Effector memory CD8-positive, alpha-beta T cell (primary cell): Measurements from ENCODE around the gene PLPPR3.
A peak's percentile ranks its signal among the peaks of the same experiment; 100 is the strongest.
"Not testable (repeated sequence)": the region's sequence is repeated elsewhere in the genome, so short reads cannot be mapped to it uniquely, and the experiment has no call there.

Experiments used
- ATAC-seq: fragments of 150-1000 bp; cut with Tn5 transposase; replicated peaks from 2 replicates; pipeline ENCODE4 v1.10.0; 2021; ENCODE audit warnings: mild to moderate bottlenecking, moderate library complexity
- DNase-seq, 3 experiments: peaks; one replicate each; pipeline ENCODE4 v3.0.0; 2021
- H3K27ac Mint-ChIP-seq, 2 donors: one replicate each; pipeline ENCODE4 v1.8.0; 2022; ENCODE audit warnings: mild to moderate bottlenecking in 2 of 2, mixed read lengths in 2 of 2, moderate library complexity in 2 of 2
- H3K27me3 Mint-ChIP-seq, 2 donors: one replicate each; pipeline ENCODE4 v1.8.0; 2022; ENCODE audit warnings: mixed read lengths in 2 of 2
- H3K36me3 Mint-ChIP-seq: one replicate; pipeline ENCODE4 v1.8.0; 2022; ENCODE audit warnings: mild to moderate bottlenecking, moderate library complexity, mixed read lengths; ENCODE audit not compliant: insufficient read depth
- H3K4me1 Mint-ChIP-seq, 2 donors: one replicate each; pipeline ENCODE4 v1.8.0; 2022; ENCODE audit warnings: low read depth in 2 of 2, mixed read lengths in 2 of 2
- H3K4me3 Mint-ChIP-seq, 2 donors: one replicate each; pipeline ENCODE4 v1.8.0; 2022; ENCODE audit warnings: mild to moderate bottlenecking in 2 of 2, mixed read lengths in 2 of 2, moderate library complexity in 2 of 2
- H3K9me3 Mint-ChIP-seq, 2 donors: one replicate each; pipeline ENCODE4 v1.8.0; 2022; ENCODE audit warnings: mixed read lengths in 2 of 2

PLPPR3 gene

DNA sequence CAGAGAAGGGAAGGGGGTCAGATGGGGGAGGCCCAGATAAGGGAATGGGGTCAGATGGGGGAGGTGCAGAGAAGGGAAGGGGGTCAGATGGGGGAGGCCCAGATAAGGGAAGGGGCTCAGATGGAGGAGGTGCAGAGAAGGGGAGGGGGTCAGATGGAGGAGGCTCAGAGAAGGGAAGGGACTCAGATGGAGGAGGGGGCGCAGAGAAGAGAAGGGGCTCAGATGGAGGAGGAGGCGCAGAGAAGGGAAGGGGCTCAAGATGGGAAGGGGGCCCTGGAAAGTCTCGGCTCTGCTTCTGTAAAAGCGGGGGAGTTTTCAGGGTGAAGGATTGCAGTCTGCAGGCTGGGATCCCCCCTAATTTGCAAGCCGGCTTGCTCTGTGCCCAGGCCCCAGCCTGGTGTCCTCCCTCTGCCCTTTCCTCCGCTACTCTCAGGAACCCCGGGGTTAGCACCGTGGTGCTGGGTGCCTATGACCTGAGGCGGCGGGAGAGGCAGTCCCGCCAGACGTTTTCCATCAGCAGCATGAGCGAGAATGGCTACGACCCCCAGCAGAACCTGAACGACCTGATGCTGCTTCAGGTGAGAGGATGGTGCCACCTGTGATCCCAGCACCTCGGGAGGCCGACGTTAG is 7.5 kb upstream of the PLPPR3 start:
- no peaks in the 10 kb centered on the region for H3K9me3 Mint-ChIP-seq
- no peak for DNase-seq
- peaks cover 5% of the 10 kb centered on the region for H3K36me3 Mint-ChIP-seq
- no peak for ATAC-seq
- no peak overlapping the region for H3K4me3 Mint-ChIP-seq
- no peak overlapping the region for H3K27ac Mint-ChIP-seq
- peaks cover 0 to 22% of the 10 kb centered on the region in 2 donors for H3K27me3 Mint-ChIP-seq
- peaks cover 0 to 2% of the 10 kb centered on the region in 2 donors for H3K4me1 Mint-ChIP-seq

DNA sequence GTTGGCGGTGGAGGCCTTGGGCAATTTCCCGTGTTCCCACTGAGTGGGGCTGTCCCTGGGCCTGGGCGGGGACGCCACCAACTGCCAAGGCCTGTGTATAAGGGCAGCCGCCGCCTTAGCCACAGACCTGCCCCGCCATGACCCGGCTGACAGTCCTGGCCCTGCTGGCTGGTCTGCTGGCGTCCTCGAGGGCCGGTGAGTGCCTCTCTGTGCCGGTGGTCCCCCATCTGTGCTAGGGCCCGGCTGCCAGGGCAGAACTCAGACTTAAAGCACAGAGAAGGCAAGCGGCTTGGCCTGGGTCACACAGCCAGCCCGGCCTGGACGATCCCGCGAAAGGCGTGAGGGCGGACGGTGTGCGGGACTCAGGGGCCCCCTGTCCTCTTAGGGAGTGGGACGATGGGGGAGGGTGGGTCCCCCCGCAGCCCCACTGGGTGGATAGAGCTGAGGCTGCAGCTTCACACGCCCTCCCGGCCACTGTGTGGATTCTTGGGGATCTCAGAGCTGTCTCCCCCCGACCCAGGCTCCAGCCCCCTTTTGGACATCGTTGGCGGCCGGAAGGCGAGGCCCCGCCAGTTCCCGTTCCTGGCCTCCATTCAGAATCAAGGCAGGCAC is 6.1 kb upstream of the PLPPR3 start, which contains the start of gene AZU1:
Gene AZU1 (plus strand): TSS at position 128 of the 612 bp plus-strand sequence. CDS start 10 bp downstream, at position 138.
- ATAC-seq (no peak), DNase-seq (no peak)
- peaks cover 7 to 33% of the 10 kb centered on the region in 2 donors for H3K27me3 Mint-ChIP-seq
- no peak within 1 kb of the TSS for H3K27ac Mint-ChIP-seq
- no peaks in the 10 kb centered on the region for H3K9me3 Mint-ChIP-seq
- no peak within 1 kb of the TSS for H3K4me3 Mint-ChIP-seq
- H3K4me1 Mint-ChIP-seq = peaks cover 0 to 2% of the 10 kb centered on the region in 2 donors
- H3K36me3 Mint-ChIP-seq = peaks cover 11% of the 10 kb centered on the region

DNA sequence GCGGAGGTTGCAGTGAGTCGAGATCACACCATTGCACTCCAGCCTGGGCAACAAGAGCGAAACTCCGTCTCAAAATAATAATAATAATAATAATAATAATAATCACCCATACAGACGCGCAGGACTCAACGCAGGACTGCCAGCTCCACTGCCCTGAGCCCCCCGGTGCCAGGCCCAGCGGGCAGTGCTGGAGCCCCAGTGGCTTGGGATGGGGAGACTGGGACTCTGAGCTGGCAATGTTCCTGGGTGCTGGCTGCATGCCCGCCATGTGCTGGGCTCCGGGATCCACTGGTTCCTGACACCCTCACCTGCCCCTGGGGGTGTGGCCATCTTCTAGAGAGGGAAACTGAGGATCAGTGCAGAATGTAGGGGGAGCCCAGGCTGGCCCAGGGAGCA is 5.6 kb upstream of the PLPPR3 start:
- peaks cover 12% of the 10 kb centered on the region for H3K36me3 Mint-ChIP-seq
- H3K4me3 Mint-ChIP-seq = no peak overlapping the region
- no peak overlapping the region for H3K27ac Mint-ChIP-seq
- no peak for DNase-seq
- peaks cover 7 to 35% of the 10 kb centered on the region in 2 donors for H3K27me3 Mint-ChIP-seq
- H3K9me3 Mint-ChIP-seq = no peaks in the 10 kb centered on the region
- peaks cover 0 to 2% of the 10 kb centered on the region in 2 donors for H3K4me1 Mint-ChIP-seq
- ATAC-seq = no peak

DNA sequence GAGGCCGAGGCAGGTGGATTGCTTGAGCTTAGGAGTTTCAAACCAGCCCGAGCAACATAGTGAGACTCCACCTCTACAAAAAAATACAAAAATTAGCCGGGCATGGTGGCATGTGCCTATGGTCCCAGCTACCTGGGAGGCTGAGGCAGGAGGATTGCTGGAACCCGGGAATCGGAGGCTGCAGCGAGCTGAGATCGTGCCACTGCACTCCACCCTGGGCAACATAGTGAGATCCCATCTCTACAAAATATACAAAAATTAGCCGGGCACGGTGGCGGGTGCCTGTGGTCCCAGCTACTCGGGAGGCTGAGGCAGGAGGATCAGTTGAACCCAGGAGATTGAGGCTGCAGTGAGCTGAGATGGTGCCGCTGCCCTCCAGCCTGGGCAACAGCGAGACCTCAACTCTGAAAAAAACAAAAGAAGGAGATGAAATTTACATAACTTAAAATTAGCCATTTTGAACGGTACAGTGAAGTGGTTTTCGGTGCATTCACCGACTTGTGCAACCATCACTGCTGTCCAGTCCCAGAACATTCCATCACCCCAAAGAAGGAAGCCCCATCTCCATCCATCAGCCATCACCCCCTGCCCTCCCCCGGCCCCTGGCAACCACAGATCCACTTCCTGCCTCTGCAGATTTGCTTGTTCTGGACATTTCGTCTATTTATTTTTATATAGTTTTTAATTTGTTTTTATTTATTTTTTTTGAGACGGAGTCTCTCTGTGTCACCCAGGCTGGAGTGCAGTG is 4.3 kb upstream of the PLPPR3 start:
- Mint-ChIP-seq H3K9me3 (no peaks in the 10 kb centered on the region), H3K4me3 (no peak overlapping the region), H3K27me3 (peaks cover 7 to 29% of the 10 kb centered on the region in 2 donors), H3K4me1 (peaks cover 0 to 2% of the 10 kb centered on the region in 2 donors), H3K27ac (no peak overlapping the region), H3K36me3 (peaks cover 12% of the 10 kb centered on the region)
- DNase-seq = no peak
- no peak for ATAC-seq

DNA sequence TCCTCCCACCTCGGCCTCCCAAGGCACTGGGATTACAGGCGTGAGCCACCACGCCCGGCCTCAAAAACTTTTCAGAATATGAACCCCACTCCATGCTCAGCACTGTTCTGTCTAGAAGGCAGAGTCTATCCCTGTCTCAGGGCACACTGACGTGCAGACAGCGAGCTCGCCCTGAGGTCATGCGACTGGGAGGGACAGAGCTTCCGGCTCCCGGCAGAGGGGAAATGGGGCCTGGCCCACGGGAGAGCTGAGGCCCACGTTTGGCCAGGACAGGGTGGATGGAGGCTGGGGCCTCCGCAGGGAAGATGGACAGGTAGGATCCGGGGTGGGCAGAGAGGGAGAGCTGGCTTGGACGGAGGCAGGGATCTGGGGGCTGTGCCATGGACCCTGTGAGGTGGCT is 3.1 kb upstream of the PLPPR3 start:
- H3K4me3 Mint-ChIP-seq = no peak overlapping the region
- peaks cover 0 to 2% of the 10 kb centered on the region in 2 donors for H3K4me1 Mint-ChIP-seq
- DNase-seq (no peak), ATAC-seq (no peak)
- H3K36me3 Mint-ChIP-seq = peaks cover 16% of the 10 kb centered on the region
- no peak overlapping the region for H3K27ac Mint-ChIP-seq
- H3K9me3 Mint-ChIP-seq = no peaks in the 10 kb centered on the region
- H3K27me3 Mint-ChIP-seq = peaks cover 7 to 25% of the 10 kb centered on the region in 2 donors

DNA sequence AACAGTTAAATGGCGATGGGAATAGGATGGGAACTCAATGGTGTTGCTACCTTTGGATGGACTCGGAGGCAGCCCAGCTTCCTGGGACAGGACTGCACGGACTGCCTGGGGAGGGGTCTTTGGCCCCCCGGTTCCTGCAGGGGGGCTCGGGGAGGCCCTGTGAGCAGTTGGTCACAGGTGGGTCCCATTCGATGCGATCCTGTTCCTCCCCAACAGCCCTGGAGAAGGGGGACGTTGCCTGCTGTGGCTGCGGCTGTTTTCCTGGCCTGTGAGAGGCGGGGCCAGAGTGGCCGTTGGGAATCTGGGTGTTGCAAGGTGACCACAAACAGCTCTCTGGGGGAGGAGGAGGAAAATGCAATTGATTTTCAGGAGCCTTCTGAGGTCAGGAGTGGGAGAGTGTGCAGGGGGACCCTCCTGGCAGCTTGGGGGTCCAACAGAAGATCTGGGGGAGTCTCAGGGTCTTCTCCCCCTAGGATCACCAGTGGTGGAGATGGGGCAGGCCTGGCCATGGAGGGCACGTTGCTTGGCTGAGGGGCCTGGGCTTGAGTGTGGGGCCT is 1.9 kb upstream of the PLPPR3 start:
- Mint-ChIP-seq H3K27me3 (peaks cover 7 to 25% of the 10 kb centered on the region in 2 donors), H3K9me3 (no peaks in the 10 kb centered on the region), H3K36me3 (peaks cover 20% of the 10 kb centered on the region), H3K4me1 (peaks cover 0 to 2% of the 10 kb centered on the region in 2 donors), H3K27ac (peak overlapping the region in 1 of 2 donors; percentile 84), H3K4me3 (peak overlapping the region in 1 of 2 donors; percentile 25)
- no peak for ATAC-seq
- no peak for DNase-seq

DNA sequence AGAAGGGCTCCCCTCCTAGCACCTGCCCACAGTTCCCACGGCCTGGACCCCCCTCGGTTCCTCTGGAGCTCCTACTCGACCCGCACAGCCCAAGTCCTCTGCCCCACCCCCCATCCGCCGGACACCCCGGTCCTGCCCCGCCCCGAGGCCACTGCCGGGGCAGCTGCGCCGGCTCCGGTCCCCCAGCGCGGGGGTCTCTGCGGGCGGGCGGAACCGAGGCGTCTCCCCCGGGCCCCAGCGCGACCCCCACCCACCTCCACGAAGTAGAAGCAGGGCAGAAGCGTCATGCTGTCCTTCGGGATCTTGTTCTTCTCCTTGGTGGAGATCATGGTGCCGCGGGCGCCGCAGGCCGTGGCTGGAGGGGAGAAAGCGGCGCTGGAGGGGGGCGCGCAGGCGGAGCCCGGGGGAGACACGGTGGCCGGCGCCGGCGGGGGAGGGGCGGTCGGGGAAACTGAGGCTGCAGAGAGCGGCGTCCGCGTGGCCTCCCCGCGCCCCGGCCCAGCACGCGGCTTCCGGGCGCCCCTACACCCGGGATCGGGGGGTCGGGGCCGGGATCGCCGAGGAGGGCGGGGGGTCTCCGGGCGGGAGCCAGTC is 427 bp downstream of the PLPPR3 start:
- H3K9me3 Mint-ChIP-seq = peaks cover 4 to 7% of the 10 kb centered on the region in 2 donors
- DNase-seq (no peak), ATAC-seq (no peak)
- peaks cover 35% of the 10 kb centered on the region for H3K36me3 Mint-ChIP-seq
- peaks cover 7 to 25% of the 10 kb centered on the region in 2 donors for H3K27me3 Mint-ChIP-seq
- no peak overlapping the region for H3K27ac Mint-ChIP-seq
- H3K4me1 Mint-ChIP-seq = peaks cover 3% of the 10 kb centered on the region in 2 donors
- H3K4me3 Mint-ChIP-seq = peak overlapping the region in 1 of 2 donors; percentile 47

DNA sequence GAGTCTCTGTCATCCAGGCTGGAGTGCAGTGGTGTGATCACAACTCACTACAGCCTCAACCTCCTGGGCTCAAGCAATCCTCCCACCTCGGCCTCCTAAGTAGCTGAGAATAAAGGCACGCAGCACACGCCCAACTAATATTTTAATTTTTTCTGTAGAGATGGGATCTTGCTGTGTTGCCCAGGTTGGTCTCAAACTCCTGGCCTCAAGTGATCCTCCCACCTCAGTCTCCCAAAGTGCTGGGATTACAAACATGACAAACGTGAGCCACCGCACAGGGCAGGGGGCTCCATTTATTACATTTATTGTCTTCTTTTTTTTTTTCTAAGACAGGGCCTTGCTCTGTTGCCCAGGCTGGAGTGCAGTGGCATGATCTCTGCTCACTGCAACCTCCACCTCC is 1.5 kb downstream of the PLPPR3 start:
- Mint-ChIP-seq H3K9me3 (peaks cover 4 to 16% of the 10 kb centered on the region in 2 donors), H3K36me3 (peaks cover 46% of the 10 kb centered on the region), H3K27me3 (peaks cover 7 to 24% of the 10 kb centered on the region in 2 donors), H3K27ac (peak overlapping the region in 1 of 2 donors; percentile 44)
- not testable (repeated sequence) for DNase-seq, H3K4me1 Mint-ChIP-seq, ATAC-seq, H3K4me3 Mint-ChIP-seq

DNA sequence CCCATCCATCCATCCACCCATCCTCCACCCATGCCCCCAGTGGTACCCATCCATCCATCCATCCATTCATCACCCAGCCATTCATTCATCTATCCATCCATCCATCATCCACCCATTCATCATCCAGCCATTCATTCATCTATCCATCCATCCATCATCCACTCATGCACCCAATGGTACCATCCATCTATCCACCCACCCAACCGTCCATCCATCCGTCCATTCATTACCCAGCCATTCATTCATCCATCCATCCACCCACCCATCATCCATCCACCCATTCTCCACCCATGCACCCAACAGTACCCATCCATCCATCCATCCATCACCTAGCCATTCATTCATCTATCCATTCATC is 5.3 kb downstream of the PLPPR3 start:
- Mint-ChIP-seq H3K27ac (peak overlapping the region; percentile 6 to 92), H3K4me1 (peaks cover 3 to 4% of the 10 kb centered on the region in 2 donors), H3K36me3 (peaks cover 69% of the 10 kb centered on the region), H3K9me3 (peaks cover 4 to 16% of the 10 kb centered on the region in 2 donors), H3K4me3 (no peak overlapping the region), H3K27me3 (no peaks in the 10 kb centered on the region)
- no peak for ATAC-seq
- no peak for DNase-seq

DNA sequence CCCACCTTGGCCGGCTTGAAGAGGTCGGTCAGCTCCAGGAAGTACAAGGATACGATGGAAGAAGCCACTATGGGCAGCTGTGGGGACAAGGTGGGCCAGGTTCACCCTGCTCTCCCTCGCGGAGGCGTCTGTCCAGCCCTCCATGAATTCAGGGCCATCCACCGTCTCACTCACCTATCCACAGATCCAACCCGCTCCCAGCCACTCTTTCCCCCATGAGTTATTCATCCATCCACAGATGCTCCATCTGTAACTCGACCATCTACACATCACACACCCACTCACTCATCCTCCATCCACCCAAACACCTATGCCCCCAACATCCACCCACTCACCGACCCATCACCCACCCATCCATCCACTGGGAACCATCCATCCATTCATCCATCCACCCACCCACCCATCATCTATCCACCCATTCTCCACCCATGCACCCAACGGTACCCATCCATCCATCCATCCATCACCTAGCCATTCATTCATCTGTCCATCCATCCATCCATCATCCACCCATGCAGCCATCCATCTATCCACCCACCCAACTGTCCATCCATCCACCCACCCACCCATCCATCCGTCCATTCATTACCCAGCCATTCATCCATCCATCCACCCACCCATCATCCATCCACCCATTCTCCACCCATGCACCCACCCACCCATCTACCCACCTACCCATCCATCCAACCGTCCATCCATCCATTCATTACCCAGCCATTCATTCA is 5.8 kb downstream of the PLPPR3 start:
- Mint-ChIP-seq H3K36me3 (peaks cover 75% of the 10 kb centered on the region), H3K27me3 (no peaks in the 10 kb centered on the region), H3K27ac (peak overlapping the region; percentile 6 to 92), H3K4me3 (peak overlapping the region in 1 of 2 donors; percentile 16), H3K4me1 (peaks cover 3 to 4% of the 10 kb centered on the region in 2 donors), H3K9me3 (peaks cover 4 to 16% of the 10 kb centered on the region in 2 donors)
- DNase-seq (no peak), ATAC-seq (peak; percentile 13)

DNA sequence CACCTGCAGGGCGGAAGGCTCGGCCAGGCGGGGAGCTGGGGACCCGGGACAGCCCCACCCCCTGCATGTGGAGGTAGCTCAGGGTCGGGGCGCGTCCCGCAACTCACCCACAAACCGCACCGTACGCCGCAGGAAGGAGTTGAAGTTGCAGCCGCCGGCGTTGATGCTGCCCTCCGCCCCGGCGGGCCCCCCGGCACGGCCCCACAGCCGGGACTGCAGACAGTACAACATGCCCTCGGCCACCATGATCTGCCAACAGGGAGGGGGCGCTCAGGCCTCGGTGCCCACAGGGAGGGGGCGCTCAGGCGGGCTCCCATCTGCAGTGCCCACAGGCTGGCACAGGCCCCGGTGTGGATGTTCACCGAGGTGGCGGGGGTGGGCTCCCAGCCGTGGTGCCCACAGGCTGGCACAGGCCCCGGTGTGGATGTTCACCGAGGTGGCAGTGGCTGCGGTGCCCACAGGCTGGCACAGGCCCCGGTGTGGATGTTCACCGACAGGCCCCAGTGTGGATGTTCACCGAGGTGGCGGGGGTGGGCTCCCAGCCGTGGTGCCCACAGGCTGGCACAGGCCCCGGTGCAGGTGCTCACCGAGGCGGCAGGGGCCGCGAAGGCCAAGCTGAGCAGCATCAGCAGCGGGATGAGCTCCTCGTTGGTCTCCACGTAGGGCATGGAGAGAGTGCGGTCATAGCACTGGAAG is 6.5 kb downstream of the PLPPR3 start:
- Mint-ChIP-seq H3K36me3 (peaks cover 81% of the 10 kb centered on the region), H3K9me3 (peaks cover 4 to 16% of the 10 kb centered on the region in 2 donors), H3K27ac (peak overlapping the region in 1 of 2 donors; percentile 92), H3K27me3 (no peaks in the 10 kb centered on the region), H3K4me3 (peak overlapping the region in 1 of 2 donors; percentile 62), H3K4me1 (peaks cover 3 to 4% of the 10 kb centered on the region in 2 donors)
- ATAC-seq (peak; percentile 16), DNase-seq (no peak)
